Measurements from ENCODE around the gene TMEM229B.

The TMEM229B gene

GRCh38 chr14:67487937-67488893, at the start of gene TMEM229B:
TMEM229B (minus strand) TSS chr14:67488721; CDS start chr14:67473923, 14,798 bp downstream.
- peaks cover 3% of the 10 kb centered on the region for H3K4me1 ChIP-seq (ENCODE audit: insufficient read depth, insufficient read length)
- TF ChIP-seq SUZ12 (IDR thresholded peaks at IDR 0.05; ENCODE audit: extremely low read depth, insufficient read depth, insufficient read length) (no peak), ZNF274 (IDR thresholded peaks at IDR 0.05; ENCODE audit: low read depth, low read length) (no peak), YY1 (IDR thresholded peaks at IDR 0.05; ENCODE audit: insufficient read depth, insufficient read length) (no peak)
- H3K9me3 ChIP-seq (ENCODE audit: insufficient read depth, low read length): peaks cover 7% of the 10 kb centered on the region
- no peaks in the 10 kb centered on the region for H3K36me3 ChIP-seq (ENCODE audit: insufficient read depth, insufficient read length, low read length)
- no peak within 1 kb of the TSS for H3K4me3 ChIP-seq (ENCODE audit: insufficient read length, low read depth)
- H3K9ac ChIP-seq (ENCODE audit: insufficient read length, low read depth): no peak within 1 kb of the TSS
- H3K27me3 ChIP-seq (ENCODE audit: insufficient read depth, insufficient read length): no peaks in the 10 kb centered on the region
- DNase-seq (ENCODE audit: low read depth, low spot score): no peak

GRCh38 chr14:67537736-67538135, 49.2 kb upstream of the TMEM229B start:
- no peak overlapping the region for H3K4me3 ChIP-seq (ENCODE audit: insufficient read length, low read depth)
- no peak for DNase-seq (ENCODE audit: low read depth, low spot score)
- H3K4me1 ChIP-seq (ENCODE audit: insufficient read depth, insufficient read length): peaks cover 2% of the 10 kb centered on the region
- H3K27me3 ChIP-seq (ENCODE audit: insufficient read depth, insufficient read length): no peaks in the 10 kb centered on the region
- no peaks in the 10 kb centered on the region for H3K9me3 ChIP-seq (ENCODE audit: insufficient read depth, low read length)
- no peak overlapping the region for H3K9ac ChIP-seq (ENCODE audit: insufficient read length, low read depth)
- TF ChIP-seq SUZ12 (IDR thresholded peaks at IDR 0.05; ENCODE audit: extremely low read depth, insufficient read depth, insufficient read length): no peak
- TF ChIP-seq ZNF274 (IDR thresholded peaks at IDR 0.05; ENCODE audit: low read depth, low read length): no peak
- TF ChIP-seq YY1 (IDR thresholded peaks at IDR 0.05; ENCODE audit: insufficient read depth, insufficient read length): no peak
- H3K36me3 ChIP-seq (ENCODE audit: insufficient read depth, insufficient read length, low read length): no peaks in the 10 kb centered on the region

- no peak for DNase-seq (ENCODE audit: low read depth, low spot score)
- peaks cover 2% of the 10 kb centered on the region for H3K4me1 ChIP-seq (ENCODE audit: insufficient read depth, insufficient read length)
- H3K9ac ChIP-seq (ENCODE audit: insufficient read length, low read depth): no peak overlapping the region
- no peak overlapping the region for H3K4me3 ChIP-seq (ENCODE audit: insufficient read length, low read depth)
- TF ChIP-seq SUZ12 (IDR thresholded peaks at IDR 0.05; ENCODE audit: extremely low read depth, insufficient read depth, insufficient read length) (no peak), YY1 (IDR thresholded peaks at IDR 0.05; ENCODE audit: insufficient read depth, insufficient read length) (no peak), ZNF274 (IDR thresholded peaks at IDR 0.05; ENCODE audit: low read depth, low read length) (no peak)
- H3K9me3 ChIP-seq (ENCODE audit: insufficient read depth, low read length): no peaks in the 10 kb centered on the region
- no peaks in the 10 kb centered on the region for H3K36me3 ChIP-seq (ENCODE audit: insufficient read depth, insufficient read length, low read length)
- H3K27me3 ChIP-seq (ENCODE audit: insufficient read depth, insufficient read length): no peaks in the 10 kb centered on the region
These were observed 47.6 kb upstream of the TMEM229B start for GRCh38 chr14:67536087-67536486.

GRCh38 chr14:67533754-67534085, 45.2 kb upstream of the TMEM229B start:
- no peaks in the 10 kb centered on the region for H3K27me3 ChIP-seq (ENCODE audit: insufficient read depth, insufficient read length)

GRCh38 chr14:67532998-67533753, 44.7 kb upstream of the TMEM229B start, which contains the start of gene PLEKHH1:
PLEKHH1 (plus strand) TSS chr14:67533290; CDS start chr14:67541868, 8,578 bp downstream.
- no peaks in the 10 kb centered on the region for H3K4me1 ChIP-seq (ENCODE audit: insufficient read depth, insufficient read length)
- H3K4me3 ChIP-seq (ENCODE audit: insufficient read length, low read depth): peak within 1 kb of the TSS; percentile 64
- H3K9ac ChIP-seq (ENCODE audit: insufficient read length, low read depth): peak within 1 kb of the TSS; percentile 85
- TF ChIP-seq YY1 (IDR thresholded peaks at IDR 0.05; ENCODE audit: insufficient read depth, insufficient read length) (no peak), SUZ12 (IDR thresholded peaks at IDR 0.05; ENCODE audit: extremely low read depth, insufficient read depth, insufficient read length) (no peak), ZNF274 (IDR thresholded peaks at IDR 0.05; ENCODE audit: low read depth, low read length) (no peak)
- no peaks in the 10 kb centered on the region for H3K27me3 ChIP-seq (ENCODE audit: insufficient read depth, insufficient read length)
- peak; percentile 42 for DNase-seq (ENCODE audit: low read depth, low spot score)
- no peaks in the 10 kb centered on the region for H3K9me3 ChIP-seq (ENCODE audit: insufficient read depth, low read length)
- H3K36me3 ChIP-seq (ENCODE audit: insufficient read depth, insufficient read length, low read length): no peaks in the 10 kb centered on the region

More at GRCh38 chr14:67533754-67534085, 45.2 kb upstream of the TMEM229B start:
- DNase-seq (ENCODE audit: low read depth, low spot score): no peak
- peak overlapping the region; percentile 85 for H3K9ac ChIP-seq (ENCODE audit: insufficient read length, low read depth)
- H3K4me1 ChIP-seq (ENCODE audit: insufficient read depth, insufficient read length): no peaks in the 10 kb centered on the region
- TF ChIP-seq YY1 (IDR thresholded peaks at IDR 0.05; ENCODE audit: insufficient read depth, insufficient read length) (no peak), ZNF274 (IDR thresholded peaks at IDR 0.05; ENCODE audit: low read depth, low read length) (no peak), SUZ12 (IDR thresholded peaks at IDR 0.05; ENCODE audit: extremely low read depth, insufficient read depth, insufficient read length) (no peak)
- H3K36me3 ChIP-seq (ENCODE audit: insufficient read depth, insufficient read length, low read length): no peaks in the 10 kb centered on the region
- no peaks in the 10 kb centered on the region for H3K9me3 ChIP-seq (ENCODE audit: insufficient read depth, low read length)
- peak overlapping the region; percentile 64 for H3K4me3 ChIP-seq (ENCODE audit: insufficient read length, low read depth)

GRCh38 chr14:67532606-67532997, 44.1 kb upstream of the TMEM229B start:
- H3K9ac ChIP-seq (ENCODE audit: insufficient read length, low read depth): peak overlapping the region; percentile 85
- TF ChIP-seq YY1 (IDR thresholded peaks at IDR 0.05; ENCODE audit: insufficient read depth, insufficient read length) (no peak), SUZ12 (IDR thresholded peaks at IDR 0.05; ENCODE audit: extremely low read depth, insufficient read depth, insufficient read length) (no peak), ZNF274 (IDR thresholded peaks at IDR 0.05; ENCODE audit: low read depth, low read length) (no peak)
- DNase-seq (ENCODE audit: low read depth, low spot score): no peak

More at GRCh38 chr14:67532606-67532997, 44.1 kb upstream of the TMEM229B start:
- no peaks in the 10 kb centered on the region for H3K27me3 ChIP-seq (ENCODE audit: insufficient read depth, insufficient read length)
- H3K36me3 ChIP-seq (ENCODE audit: insufficient read depth, insufficient read length, low read length): no peaks in the 10 kb centered on the region
- no peaks in the 10 kb centered on the region for H3K9me3 ChIP-seq (ENCODE audit: insufficient read depth, low read length)
- H3K4me3 ChIP-seq (ENCODE audit: insufficient read length, low read depth): peak overlapping the region; percentile 64
- H3K4me1 ChIP-seq (ENCODE audit: insufficient read depth, insufficient read length): no peaks in the 10 kb centered on the region
